Erythroblast (primary cell): Measurements from ENCODE around the gene EPHB3.

Experiments used
- DNase-seq, 2 experiments: peaks; one replicate each; lab custom pipeline; 2025; lab: John Stamatoyannopoulos, UW
- GATA1 ChIP-seq: IDR thresholded peaks from 2 replicates; pipeline ENCODE4 v1.6.1; 2011; ENCODE audit warnings: low read depth, mild to moderate bottlenecking, control low read depth, low read length, moderate library complexity
- POLR2A ChIP-seq: IDR thresholded peaks from 2 replicates; pipeline ENCODE4 v1.6.1; 2011; ENCODE audit warnings: mild to moderate bottlenecking, low read length

Gene EPHB3

GRCh38 chr3:184586851-184587250 is 25.3 kb downstream of the EPHB3 start:
- no peak for TF ChIP-seq GATA1
- no peak for TF ChIP-seq POLR2A
- DNase-seq, result no peak

- TF ChIP-seq GATA1 (no peak), POLR2A (no peak)
- no peak for DNase-seq
These were observed 27.2 kb downstream of the EPHB3 start for GRCh38 chr3:184588776-184589175.

GRCh38 chr3:184590795-184591194 is 29.2 kb downstream of the EPHB3 start:
- TF ChIP-seq GATA1, result no peak
- no peak for TF ChIP-seq POLR2A
- DNase-seq, result no peak

- no peak for TF ChIP-seq GATA1
- no peak for TF ChIP-seq POLR2A
- DNase-seq, result no peak
These were observed 30.2 kb downstream of the EPHB3 start for GRCh38 chr3:184591789-184592188.

GRCh38 chr3:184592371-184593219 is 31.0 kb downstream of the EPHB3 start:
- TF ChIP-seq GATA1, result no peak
- TF ChIP-seq POLR2A, result no peak
- DNase-seq, result no peak

- no peak for TF ChIP-seq POLR2A
- no peak for TF ChIP-seq GATA1
- no peak for DNase-seq
These were observed 31.8 kb downstream of the EPHB3 start for GRCh38 chr3:184593220-184593927.

GRCh38 chr3:184593928-184594303 is 32.3 kb downstream of the EPHB3 start:
- TF ChIP-seq POLR2A (no peak), GATA1 (no peak)
- no peak for DNase-seq

- TF ChIP-seq GATA1, result no peak
- no peak for DNase-seq
These were observed 32.9 kb downstream of the EPHB3 start for GRCh38 chr3:184594371-184595001.

GRCh38 chr3:184595726-184596125 is 34.1 kb downstream of the EPHB3 start:
- no peak for TF ChIP-seq POLR2A
- TF ChIP-seq GATA1, result no peak

GRCh38 chr3:184596233-184596632 is 34.6 kb downstream of the EPHB3 start:
- TF ChIP-seq GATA1 (no peak), POLR2A (no peak)
- no peak for DNase-seq

More at GRCh38 chr3:184595726-184596125, 34.1 kb downstream of the EPHB3 start:
- no peak for DNase-seq

GRCh38 chr3:184596886-184597575 is 35.4 kb downstream of the EPHB3 start:
- no peak for DNase-seq
- no peak for TF ChIP-seq POLR2A
- no peak for TF ChIP-seq GATA1

GRCh38 chr3:184597829-184598573 is 36.4 kb downstream of the EPHB3 start:
- TF ChIP-seq POLR2A, result no peak
- TF ChIP-seq GATA1, result no peak
- no peak for DNase-seq

GRCh38 chr3:184598574-184598927 is 37.0 kb downstream of the EPHB3 start:
- TF ChIP-seq POLR2A (no peak), GATA1 (no peak)
- DNase-seq, result no peak
